CD4-positive, alpha-beta T cell (primary cell): ENCODE results near the gene RARB. TPM values are rescaled to one million over a fixed set of nuclear protein-coding genes. Genes with fewer than 3 reads are reported as not detected.

Experiments
- ATAC-seq: fragments of 200-7000 bp; cut with Tn5 transposase; one replicate; pipeline ENCODE4 v1.10.0; 2022; ENCODE audit warnings: mild to moderate bottlenecking; ENCODE audit not compliant: poor library complexity
- CTCF ChIA-PET: fragments of 350-600 bp; sonication (Branson Sonifier 250); formaldehyde crosslinking; loops from one replicate; lab custom pipeline; 2021; ENCODE audit warnings: antibody characterized with exemption, inconsistent platforms; lab: Charles Lee
- POLR2A ChIA-PET: fragments of 350-600 bp; sonication (Branson Sonifier 250); formaldehyde crosslinking; loops from one replicate; lab custom pipeline; 2021; ENCODE audit warnings: antibody characterized with exemption, inconsistent platforms; lab: Charles Lee
- DNase-seq, 14 experiments: peaks; one replicate each; pipeline ENCODE4 v3.0.0-alpha.2; 2013 to 2020; ENCODE audit warnings: mixed read lengths in 2 of 14
- H3K27ac ChIP-seq, 2 donors: one replicate each; pipeline versions ENCODE4 v1.5.1 to v1.7.0; 2013; ENCODE audit warnings: low read length in 2 of 2, low read depth in 1 of 2, mild to moderate bottlenecking in 1 of 2
- H3K27me3 ChIP-seq, 2 experiments: 1 replicate in 1 of 2; 2 replicates in 1 of 2; pipeline versions ENCODE4 v1.6.1 to v1.7.0; 2013; ENCODE audit warnings: low read length in 2 of 2, control low read depth in 1 of 2, mild to moderate bottlenecking in 1 of 2, moderate library complexity in 1 of 2; ENCODE audit not compliant: insufficient read depth in 2 of 2, control insufficient read depth in 1 of 2
- H3K36me3 ChIP-seq: one replicate; pipeline ENCODE4 v1.6.1; 2013; ENCODE audit warnings: low read length, control low read depth; ENCODE audit not compliant: insufficient read depth
- H3K4me1 ChIP-seq: one replicate; pipeline ENCODE4 v1.6.1; 2013; ENCODE audit warnings: low read length, control low read depth; ENCODE audit not compliant: insufficient read depth
- H3K4me3 ChIP-seq: one replicate; pipeline ENCODE4 v1.5.1; 2013; ENCODE audit warnings: mild to moderate bottlenecking, low read length, moderate library complexity
- H3K9me3 ChIP-seq, 2 experiments: 1 replicate in 1 of 2; 2 replicates in 1 of 2; pipeline versions ENCODE4 v1.6.1 to v1.7.0; 2013; ENCODE audit warnings: low read length in 2 of 2, mild to moderate bottlenecking in 2 of 2, control low read depth in 1 of 2, moderate library complexity in 1 of 2; ENCODE audit not compliant: control insufficient read depth in 1 of 2, insufficient read depth in 1 of 2
- H3K27ac Mint-ChIP-seq: one replicate; pipeline ENCODE4 v1.8.0; 2020; ENCODE audit warnings: mixed read lengths
- H3K27me3 Mint-ChIP-seq: one replicate; pipeline ENCODE4 v1.8.0; 2021; ENCODE audit warnings: mixed read lengths
- H3K36me3 Mint-ChIP-seq: one replicate; pipeline ENCODE4 v1.8.0; 2021; ENCODE audit warnings: low read depth, mixed read lengths
- H3K4me1 Mint-ChIP-seq: one replicate; pipeline ENCODE4 v1.8.0; 2021; ENCODE audit warnings: low read depth, mixed read lengths
- H3K4me3 Mint-ChIP-seq: one replicate; pipeline ENCODE4 v1.8.0; 2020; ENCODE audit warnings: mild to moderate bottlenecking, mixed read lengths
- H3K9me3 Mint-ChIP-seq: one replicate; pipeline ENCODE4 v1.8.0; 2020; ENCODE audit warnings: mixed read lengths
- intact Hi-C, 2 experiments: fragments of 100-400 bp; cut with DNase I in 1 of 2; cut with micrococcal nuclease in 1 of 2; formaldehyde crosslinking; loops; one replicate each; pipeline versions ENCODE4 v1.15.1 to v1.9.0; 2023 to 2025; cut with DNase I, micrococcal nuclease
- total RNA-seq, 174 experiments: library from RNA in 2 of 174; stranded (reverse) in 2 of 174; gene quantifications; one replicate each; pipeline ENCODE4 v1.2.3 and lab custom pipeline; 2021 to 2026
- TF ChIP-seq, protein P1 (sequence below): fragments of 200-600 bp; IDR thresholded peaks from one replicate; pipeline ENCODE4 v1.8.0; 2022; ENCODE audit warnings: antibody characterized with exemption, mild to moderate bottlenecking

RARB gene
- total RNA-seq, 2 experiments from 2014 or later = not detected

DNA sequence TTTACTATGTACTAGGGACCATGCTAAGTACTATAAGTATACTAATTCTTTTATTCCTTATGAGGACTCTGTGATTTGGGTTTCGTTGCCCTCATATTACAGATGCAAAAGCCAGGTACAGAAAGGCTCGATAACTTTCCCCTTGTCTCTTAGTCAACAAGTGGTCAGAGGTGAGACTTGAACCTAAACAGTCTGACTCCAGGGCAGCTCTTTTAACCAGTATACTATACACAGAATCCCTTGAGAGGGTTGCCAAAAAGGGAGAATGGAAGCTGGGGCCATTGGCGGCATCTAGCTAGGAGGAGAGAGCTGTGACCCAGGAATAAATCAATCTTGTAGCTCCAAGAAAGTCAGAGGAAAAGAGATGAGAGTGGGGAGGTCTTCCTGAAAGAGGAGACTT is 144.3 kb downstream of the RARB start:
- ATAC-seq (no peak), DNase-seq (no peak)
- H3K4me3 Mint-ChIP-seq = no peak overlapping the region
- H3K36me3 ChIP-seq = no peaks in the 10 kb centered on the region
- H3K27me3 ChIP-seq = no peaks in the 10 kb centered on the region
- no peak overlapping the region for H3K27ac ChIP-seq
- intact Hi-C loops = no loop called here
- peaks cover 3% of the 10 kb centered on the region for H3K27me3 Mint-ChIP-seq
- H3K36me3 Mint-ChIP-seq = no peaks in the 10 kb centered on the region
- H3K9me3 ChIP-seq = no peaks in the 10 kb centered on the region
- ChIA-PET POLR2A (no interaction called here), CTCF (no interaction called here)
- H3K4me1 ChIP-seq = no peaks in the 10 kb centered on the region
- no peaks in the 10 kb centered on the region for H3K4me1 Mint-ChIP-seq
- no peaks in the 10 kb centered on the region for H3K9me3 Mint-ChIP-seq
- TF ChIP-seq, protein P1, sequence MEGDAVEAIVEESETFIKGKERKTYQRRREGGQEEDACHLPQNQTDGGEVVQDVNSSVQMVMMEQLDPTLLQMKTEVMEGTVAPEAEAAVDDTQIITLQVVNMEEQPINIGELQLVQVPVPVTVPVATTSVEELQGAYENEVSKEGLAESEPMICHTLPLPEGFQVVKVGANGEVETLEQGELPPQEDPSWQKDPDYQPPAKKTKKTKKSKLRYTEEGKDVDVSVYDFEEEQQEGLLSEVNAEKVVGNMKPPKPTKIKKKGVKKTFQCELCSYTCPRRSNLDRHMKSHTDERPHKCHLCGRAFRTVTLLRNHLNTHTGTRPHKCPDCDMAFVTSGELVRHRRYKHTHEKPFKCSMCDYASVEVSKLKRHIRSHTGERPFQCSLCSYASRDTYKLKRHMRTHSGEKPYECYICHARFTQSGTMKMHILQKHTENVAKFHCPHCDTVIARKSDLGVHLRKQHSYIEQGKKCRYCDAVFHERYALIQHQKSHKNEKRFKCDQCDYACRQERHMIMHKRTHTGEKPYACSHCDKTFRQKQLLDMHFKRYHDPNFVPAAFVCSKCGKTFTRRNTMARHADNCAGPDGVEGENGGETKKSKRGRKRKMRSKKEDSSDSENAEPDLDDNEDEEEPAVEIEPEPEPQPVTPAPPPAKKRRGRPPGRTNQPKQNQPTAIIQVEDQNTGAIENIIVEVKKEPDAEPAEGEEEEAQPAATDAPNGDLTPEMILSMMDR = no peak
- no peak overlapping the region for H3K27ac Mint-ChIP-seq
- H3K4me3 ChIP-seq = no peak overlapping the region

GRCh38 chr3:25572919-25573385 is 144.9 kb downstream of the RARB start:
- DNase-seq = no peak
- Mint-ChIP-seq H3K27ac (no peak overlapping the region), H3K9me3 (no peaks in the 10 kb centered on the region), H3K4me3 (no peak overlapping the region), H3K36me3 (no peaks in the 10 kb centered on the region), H3K4me1 (no peaks in the 10 kb centered on the region), H3K27me3 (peaks cover 3% of the 10 kb centered on the region)
- no peaks in the 10 kb centered on the region for H3K9me3 ChIP-seq
- H3K27ac ChIP-seq = no peak overlapping the region
- TF ChIP-seq, protein P1 = no peak
- no peak for ATAC-seq
- H3K27me3 ChIP-seq = no peaks in the 10 kb centered on the region
- H3K4me1 ChIP-seq = no peaks in the 10 kb centered on the region
- CTCF ChIA-PET = no interaction called here
- intact Hi-C loops = no loop called here
- H3K36me3 ChIP-seq = no peaks in the 10 kb centered on the region
- POLR2A ChIA-PET = no interaction called here
- no peak overlapping the region for H3K4me3 ChIP-seq

DNA sequence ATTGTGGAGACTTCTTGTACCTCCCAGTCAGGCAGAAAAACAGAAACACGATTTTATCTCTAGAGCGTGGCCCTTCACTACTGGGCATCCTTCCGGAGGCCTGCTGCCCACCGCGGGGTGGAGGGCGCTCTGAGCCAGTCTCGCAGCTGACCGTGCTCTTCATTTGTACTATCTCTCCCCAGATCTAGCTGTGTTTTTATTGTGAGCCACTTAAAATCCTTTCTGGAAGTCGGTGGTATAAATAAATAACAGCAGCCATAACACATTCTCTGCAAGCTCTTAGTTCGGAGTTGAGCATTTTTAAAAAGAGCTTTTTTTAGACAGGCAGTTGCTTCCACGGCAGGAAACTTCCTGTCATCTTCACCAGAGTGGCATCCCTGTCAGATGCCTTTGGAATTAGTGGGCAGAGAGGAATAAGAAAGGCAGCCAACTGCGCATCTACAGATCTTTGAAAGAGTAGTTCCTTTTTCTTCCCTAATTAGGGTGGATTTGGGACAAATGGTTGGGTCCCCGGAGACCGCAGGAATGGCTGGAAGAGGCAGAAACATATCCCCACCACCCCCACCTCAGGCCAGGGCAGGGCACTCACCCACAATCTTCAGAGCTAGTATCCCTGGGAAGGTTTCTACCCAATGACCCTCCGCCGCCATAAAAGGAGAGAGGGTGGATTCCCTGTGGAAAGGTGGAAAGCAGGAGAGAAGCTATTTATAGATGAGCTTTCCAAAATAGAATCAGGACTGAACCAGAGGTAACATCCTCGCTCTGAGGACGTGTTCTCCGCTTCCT is 145.5 kb downstream of the RARB start:
- Histone ChIP-seq H3K27me3 (no peaks in the 10 kb centered on the region), H3K4me3 (no peak overlapping the region), H3K9me3 (no peaks in the 10 kb centered on the region), H3K4me1 (no peaks in the 10 kb centered on the region), H3K27ac (no peak overlapping the region), H3K36me3 (no peaks in the 10 kb centered on the region)
- H3K36me3 Mint-ChIP-seq = no peaks in the 10 kb centered on the region
- H3K27me3 Mint-ChIP-seq = peaks cover 3% of the 10 kb centered on the region
- H3K9me3 Mint-ChIP-seq = no peaks in the 10 kb centered on the region
- ChIA-PET POLR2A (no interaction called here), CTCF (no interaction called here)
- intact Hi-C loops = no loop called here
- H3K27ac Mint-ChIP-seq = no peak overlapping the region
- no peak overlapping the region for H3K4me3 Mint-ChIP-seq
- no peak for DNase-seq
- no peak for ATAC-seq
- TF ChIP-seq, protein P1 = no peak
- H3K4me1 Mint-ChIP-seq = no peaks in the 10 kb centered on the region
